Glutamatergic neuron (in vitro differentiated cells): ENCODE data around the gene USP7. TPM values are rescaled to one million over a fixed set of nuclear protein-coding genes. Genes with fewer than 3 reads are reported as not detected.

ENCODE experiments used
- DNase-seq: peaks from one replicate; pipeline ENCODE4 v3.0.0; 2022
- H3K27ac Mint-ChIP-seq: one replicate; pipeline ENCODE4 v1.8.0; 2020; ENCODE audit warnings: mild to moderate bottlenecking, mixed read lengths, inconsistent platforms; ENCODE audit not compliant: unreplicated experiment
- H3K27me3 Mint-ChIP-seq: one replicate; pipeline ENCODE4 v1.8.0; 2020; ENCODE audit warnings: mild to moderate bottlenecking, moderate library complexity, mixed read lengths, inconsistent platforms; ENCODE audit not compliant: unreplicated experiment
- H3K36me3 Mint-ChIP-seq: one replicate; pipeline ENCODE4 v1.8.0; 2020; ENCODE audit warnings: mild to moderate bottlenecking, mixed read lengths, inconsistent platforms; ENCODE audit not compliant: unreplicated experiment
- H3K4me1 Mint-ChIP-seq: one replicate; pipeline ENCODE4 v1.8.0; 2020; ENCODE audit warnings: mild to moderate bottlenecking, low read depth, mixed read lengths, inconsistent platforms; ENCODE audit not compliant: unreplicated experiment
- H3K4me3 Mint-ChIP-seq: one replicate; pipeline ENCODE4 v1.8.0; 2020; ENCODE audit warnings: mild to moderate bottlenecking, mixed read lengths, inconsistent platforms; ENCODE audit not compliant: unreplicated experiment
- H3K9me3 Mint-ChIP-seq: one replicate; pipeline ENCODE4 v1.8.0; 2020; ENCODE audit warnings: mild to moderate bottlenecking, moderate library complexity, mixed read lengths, inconsistent platforms; ENCODE audit not compliant: unreplicated experiment
- total RNA-seq: library from RNA; stranded (reverse); fragmentation: NEBNext Ultra II Directional; extraction: Animal tissue kit (Norgen Biotek cat#: 25700); gene quantifications from one replicate; pipeline ENCODE4 v1.2.1, GENCODE V29; 2021; ENCODE audit not compliant: unreplicated experiment
- TF ChIP-seq, protein P1 (sequence below): fragments of 200-600 bp; sonication (generic); IDR thresholded peaks from one replicate; pipeline ENCODE4 v1.5.0; 2021; ENCODE audit not compliant: partially characterized antibody, unreplicated experiment

The USP7 gene
- total RNA-seq, 1 donor from 2014 or later = 167 TPM

- no peak for DNase-seq
- TF ChIP-seq, protein P1, sequence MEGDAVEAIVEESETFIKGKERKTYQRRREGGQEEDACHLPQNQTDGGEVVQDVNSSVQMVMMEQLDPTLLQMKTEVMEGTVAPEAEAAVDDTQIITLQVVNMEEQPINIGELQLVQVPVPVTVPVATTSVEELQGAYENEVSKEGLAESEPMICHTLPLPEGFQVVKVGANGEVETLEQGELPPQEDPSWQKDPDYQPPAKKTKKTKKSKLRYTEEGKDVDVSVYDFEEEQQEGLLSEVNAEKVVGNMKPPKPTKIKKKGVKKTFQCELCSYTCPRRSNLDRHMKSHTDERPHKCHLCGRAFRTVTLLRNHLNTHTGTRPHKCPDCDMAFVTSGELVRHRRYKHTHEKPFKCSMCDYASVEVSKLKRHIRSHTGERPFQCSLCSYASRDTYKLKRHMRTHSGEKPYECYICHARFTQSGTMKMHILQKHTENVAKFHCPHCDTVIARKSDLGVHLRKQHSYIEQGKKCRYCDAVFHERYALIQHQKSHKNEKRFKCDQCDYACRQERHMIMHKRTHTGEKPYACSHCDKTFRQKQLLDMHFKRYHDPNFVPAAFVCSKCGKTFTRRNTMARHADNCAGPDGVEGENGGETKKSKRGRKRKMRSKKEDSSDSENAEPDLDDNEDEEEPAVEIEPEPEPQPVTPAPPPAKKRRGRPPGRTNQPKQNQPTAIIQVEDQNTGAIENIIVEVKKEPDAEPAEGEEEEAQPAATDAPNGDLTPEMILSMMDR = no peak
- peaks cover 11% of the 10 kb centered on the region for H3K9me3 Mint-ChIP-seq
- H3K27ac Mint-ChIP-seq = peak overlapping the region; percentile 3
- peaks cover 42% of the 10 kb centered on the region for H3K4me1 Mint-ChIP-seq
- H3K4me3 Mint-ChIP-seq = no peak overlapping the region
- no peaks in the 10 kb centered on the region for H3K27me3 Mint-ChIP-seq
- H3K36me3 Mint-ChIP-seq = no peaks in the 10 kb centered on the region
These were observed 113.3 kb downstream of the USP7 start for GRCh38 chr16:8850279-8850885.

DNA sequence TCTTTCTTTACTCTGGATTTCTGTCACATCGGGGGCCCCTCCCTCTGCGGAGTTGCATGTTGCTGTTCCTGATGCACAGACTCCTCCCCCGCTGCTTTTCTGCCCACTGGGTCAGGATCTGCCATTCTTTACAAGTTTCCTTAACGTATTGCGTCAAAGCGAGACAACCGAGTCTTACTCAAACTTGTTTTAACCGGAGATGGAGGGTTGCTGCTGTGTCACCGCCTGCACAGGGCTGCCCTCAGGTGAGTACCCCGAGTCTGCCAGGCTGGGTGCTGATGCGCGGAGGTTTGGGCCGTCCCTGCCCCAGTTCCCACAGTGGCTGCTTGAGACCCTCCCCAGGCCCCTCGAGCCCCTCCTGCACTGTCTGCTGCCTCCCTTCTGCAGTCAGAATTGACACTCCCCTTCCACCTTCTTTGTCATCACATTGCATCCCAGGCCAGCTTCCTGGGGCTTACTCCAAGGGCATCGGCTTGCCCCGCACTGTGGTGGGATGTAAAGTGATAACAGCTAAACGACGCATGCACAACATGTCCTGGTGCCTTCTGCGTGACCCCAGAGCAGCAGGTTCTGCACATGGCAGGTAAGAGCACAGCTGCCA is 114.2 kb downstream of the USP7 start:
- Mint-ChIP-seq H3K4me3 (peak overlapping the region; percentile 55), H3K27me3 (peaks cover 5% of the 10 kb centered on the region), H3K36me3 (no peaks in the 10 kb centered on the region), H3K4me1 (peaks cover 50% of the 10 kb centered on the region), H3K9me3 (peaks cover 13% of the 10 kb centered on the region), H3K27ac (peak overlapping the region; percentile 71)
- DNase-seq = no peak
- TF ChIP-seq, protein P1 = no peak

DNA sequence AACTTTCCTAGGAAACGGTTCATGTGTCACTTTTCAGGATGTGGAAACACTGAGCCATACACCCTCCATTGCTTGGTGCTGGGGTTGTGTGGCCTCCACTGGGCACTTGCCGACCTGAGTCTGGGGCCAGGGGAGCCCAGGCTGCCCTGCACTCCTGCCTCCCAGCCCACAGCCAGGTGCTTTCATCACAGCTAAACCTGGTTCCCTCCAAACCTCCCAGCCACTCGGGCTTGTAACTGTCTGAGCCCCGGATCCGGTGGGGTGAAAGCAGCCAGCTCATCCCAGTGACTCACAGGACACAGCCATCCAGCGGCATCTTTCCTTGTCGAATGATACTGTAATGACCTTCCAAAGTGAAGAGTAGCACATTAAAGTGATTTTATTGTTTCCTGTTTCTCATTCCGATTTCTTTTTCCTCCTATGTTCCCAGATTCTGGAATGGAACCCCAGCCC is 114.7 kb downstream of the USP7 start:
- TF ChIP-seq, protein P1 = no peak
- peak overlapping the region; percentile 71 for H3K27ac Mint-ChIP-seq
- H3K9me3 Mint-ChIP-seq = peaks cover 13% of the 10 kb centered on the region
- DNase-seq = no peak
- H3K4me3 Mint-ChIP-seq = peak overlapping the region; percentile 55
- H3K27me3 Mint-ChIP-seq = peaks cover 5% of the 10 kb centered on the region
- peaks cover 50% of the 10 kb centered on the region for H3K4me1 Mint-ChIP-seq
- H3K36me3 Mint-ChIP-seq = no peaks in the 10 kb centered on the region

DNA sequence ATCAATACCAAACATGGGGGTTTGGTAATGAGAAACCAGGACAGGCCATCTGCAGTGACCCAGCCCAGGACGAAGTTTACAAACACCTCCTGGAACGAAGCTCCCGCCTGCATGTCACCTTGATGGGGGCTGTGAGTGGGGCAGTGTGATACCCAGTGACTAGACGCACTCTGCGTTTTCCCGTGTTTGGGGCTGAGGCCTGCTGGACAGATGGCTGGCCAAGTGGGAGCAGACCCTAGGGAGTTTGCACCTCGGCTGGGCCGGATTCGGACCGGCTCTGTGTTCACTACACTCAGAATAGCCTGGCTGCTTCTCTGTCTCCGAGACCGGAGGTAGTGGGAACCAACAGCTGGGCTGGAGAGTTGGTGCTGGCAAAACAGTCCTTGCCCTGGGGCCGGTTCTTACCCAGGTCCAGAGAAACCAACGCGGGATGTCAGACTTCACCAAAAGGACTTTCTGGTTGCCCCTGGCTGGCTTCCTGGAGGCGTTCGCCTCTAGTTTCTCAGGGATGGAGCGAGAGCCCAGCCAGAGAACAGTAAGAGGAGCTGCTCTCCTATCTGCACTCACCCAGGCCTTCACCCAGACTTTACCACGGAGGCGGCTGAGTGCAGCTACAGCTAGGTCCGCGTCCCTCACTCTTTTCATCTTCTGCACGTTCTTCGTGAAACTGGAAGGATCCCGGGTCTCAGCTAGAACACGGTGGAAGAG is 115.3 kb downstream of the USP7 start:
- peak overlapping the region; percentile 34 for H3K4me3 Mint-ChIP-seq
- TF ChIP-seq, protein P1 = no peak
- no peak for DNase-seq
- peaks cover 6% of the 10 kb centered on the region for H3K27me3 Mint-ChIP-seq
- H3K27ac Mint-ChIP-seq = peak overlapping the region; percentile 71
- H3K4me1 Mint-ChIP-seq = peaks cover 50% of the 10 kb centered on the region
- peaks cover 13% of the 10 kb centered on the region for H3K9me3 Mint-ChIP-seq
- no peaks in the 10 kb centered on the region for H3K36me3 Mint-ChIP-seq

GRCh38 chr16:8847623-8848022 is 116.1 kb downstream of the USP7 start:
- DNase-seq = no peak
- Mint-ChIP-seq H3K36me3 (no peaks in the 10 kb centered on the region), H3K27me3 (peaks cover 6% of the 10 kb centered on the region), H3K4me1 (peaks cover 46% of the 10 kb centered on the region), H3K9me3 (peaks cover 12% of the 10 kb centered on the region), H3K27ac (peak overlapping the region; percentile 48), H3K4me3 (no peak overlapping the region)
- TF ChIP-seq, protein P1 = no peak
